ENCODE measurements around the gene SPINDOC.

Gene SPINDOC

GRCh38 chr11:63834535-63835157 is 21.4 kb downstream of the SPINDOC start:
- no peak for DNase-seq

- DNase-seq: no peak
These were observed 21.9 kb downstream of the SPINDOC start for GRCh38 chr11:63835158-63835545.

- DNase-seq: peak; percentile 66
These were observed 23.9 kb downstream of the SPINDOC start for GRCh38 chr11:63837027-63837688.

- no peak for DNase-seq
These were observed 24.5 kb downstream of the SPINDOC start for GRCh38 chr11:63837739-63838138.

GRCh38 chr11:63838150-63838677 is 25.0 kb downstream of the SPINDOC start:
- no peak for DNase-seq

- DNase-seq: peak; percentile 100
These were observed 25.6 kb downstream of the SPINDOC start, which contains the start of gene MARK2 for GRCh38 chr11:63838678-63839507. TSS of gene MARK2 (plus strand) at chr11:63839110. CDS start at chr11:63839507, 397 bp downstream.

- DNase-seq: no peak
These were observed 26.5 kb downstream of the SPINDOC start for GRCh38 chr11:63839508-63840355.

GRCh38 chr11:63840356-63841060 is 27.3 kb downstream of the SPINDOC start:
- DNase-seq: no peak

GRCh38 chr11:63841554-63841953 is 28.3 kb downstream of the SPINDOC start:
- DNase-seq: no peak

GRCh38 chr11:63843041-63843440 is 29.8 kb downstream of the SPINDOC start:
- no peak for DNase-seq

- DNase-seq: no peak
These were observed 31.6 kb downstream of the SPINDOC start for GRCh38 chr11:63844836-63845235.

GRCh38 chr11:63845303-63845702 is 32.0 kb downstream of the SPINDOC start:
- DNase-seq: no peak

- DNase-seq: no peak
These were observed 32.7 kb downstream of the SPINDOC start for GRCh38 chr11:63845911-63846310.

GRCh38 chr11:63846897-63847296 is 33.6 kb downstream of the SPINDOC start:
- no peak for DNase-seq

- no peak for DNase-seq
These were observed 34.1 kb downstream of the SPINDOC start for GRCh38 chr11:63847363-63847762.

GRCh38 chr11:63849691-63850090 is 36.4 kb downstream of the SPINDOC start:
- DNase-seq: no peak

- no peak for DNase-seq
These were observed 37.7 kb downstream of the SPINDOC start for GRCh38 chr11:63850920-63851319.

GRCh38 chr11:63851364-63851763 is 38.1 kb downstream of the SPINDOC start:
- DNase-seq: no peak

GRCh38 chr11:63853476-63853875 is 40.2 kb downstream of the SPINDOC start:
- no peak for DNase-seq

GRCh38 chr11:63854696-63855095 is 41.4 kb downstream of the SPINDOC start:
- DNase-seq: no peak

GRCh38 chr11:63855975-63856374 is 42.7 kb downstream of the SPINDOC start:
- no peak for DNase-seq

All from effector CD8-positive, alpha-beta T cell (primary cell).